Measurements from ENCODE around the gene C1orf94. TPM values are rescaled to one million over a fixed set of nuclear protein-coding genes. Genes with fewer than 3 reads are reported as not detected.
"Not testable (repeated sequence)": the region's sequence is repeated elsewhere in the genome, so short reads cannot be mapped to it uniquely, and the experiment has no call there.

C1orf94 gene
- total RNA-seq, 2 experiments from 2014 or later: not detected

GRCh38 chr1:34178072-34178471 is 1.4 kb downstream of the C1orf94 start:
- POLR2A ChIA-PET: no interaction called here

GRCh38 chr1:34183381-34183780 is 6.7 kb downstream of the C1orf94 start:
- H3K27ac Mint-ChIP-seq, POLR2A ChIA-PET: not testable (repeated sequence)

More at GRCh38 chr1:34178072-34178471, 1.4 kb downstream of the C1orf94 start:
- no peak for ATAC-seq (ENCODE audit: low read depth)
- Mint-ChIP-seq H3K9me3 (no peaks in the 10 kb centered on the region), H3K4me1 (no peaks in the 10 kb centered on the region), H3K27me3 (peaks cover 31% of the 10 kb centered on the region), H3K27ac (no peak overlapping the region), H3K36me3 (no peaks in the 10 kb centered on the region), H3K4me3 (no peak overlapping the region)
- no peak for DNase-seq

GRCh38 chr1:34186741-34187494 is 10.2 kb downstream of the C1orf94 start:
- H3K9me3 Mint-ChIP-seq: peaks cover 14% of the 10 kb centered on the region
- DNase-seq (no peak), ATAC-seq (ENCODE audit: low read depth) (no peak)
- POLR2A ChIA-PET: no interaction called here
- no peaks in the 10 kb centered on the region for H3K36me3 Mint-ChIP-seq
- H3K27me3 Mint-ChIP-seq: peaks cover 14% of the 10 kb centered on the region
- H3K4me1 Mint-ChIP-seq: no peaks in the 10 kb centered on the region
- no peak overlapping the region for H3K27ac Mint-ChIP-seq
- no peak overlapping the region for H3K4me3 Mint-ChIP-seq

More at GRCh38 chr1:34183381-34183780, 6.7 kb downstream of the C1orf94 start:
- not testable (repeated sequence) for H3K9me3 Mint-ChIP-seq; H3K4me1 Mint-ChIP-seq; H3K36me3 Mint-ChIP-seq; H3K4me3 Mint-ChIP-seq; ATAC-seq (ENCODE audit: low read depth); DNase-seq
- peaks cover 14% of the 10 kb centered on the region for H3K27me3 Mint-ChIP-seq

GRCh38 chr1:34188418-34188817 is 11.7 kb downstream of the C1orf94 start:
- H3K4me3 Mint-ChIP-seq: no peak overlapping the region
- DNase-seq (no peak), ATAC-seq (ENCODE audit: low read depth) (no peak)
- no peaks in the 10 kb centered on the region for H3K36me3 Mint-ChIP-seq
- POLR2A ChIA-PET: no interaction called here
- H3K27me3 Mint-ChIP-seq: peaks cover 14% of the 10 kb centered on the region
- H3K9me3 Mint-ChIP-seq: peaks cover 14% of the 10 kb centered on the region
- no peaks in the 10 kb centered on the region for H3K4me1 Mint-ChIP-seq
- H3K27ac Mint-ChIP-seq: no peak overlapping the region

- Mint-ChIP-seq H3K9me3 (peaks cover 12% of the 10 kb centered on the region), H3K27ac (no peak overlapping the region), H3K27me3 (peaks cover 10% of the 10 kb centered on the region), H3K36me3 (no peaks in the 10 kb centered on the region), H3K4me1 (no peaks in the 10 kb centered on the region), H3K4me3 (no peak overlapping the region)
- POLR2A ChIA-PET: no interaction called here
- no peak for DNase-seq
- ATAC-seq (ENCODE audit: low read depth): no peak
These were observed 12.3 kb downstream of the C1orf94 start for GRCh38 chr1:34188985-34189384.

GRCh38 chr1:34190692-34191091 is 14.0 kb downstream of the C1orf94 start:
- POLR2A ChIA-PET: no interaction called here
- Mint-ChIP-seq H3K9me3 (peaks cover 12% of the 10 kb centered on the region), H3K27ac (no peak overlapping the region), H3K27me3 (peaks cover 9% of the 10 kb centered on the region), H3K4me3 (no peak overlapping the region), H3K4me1 (no peaks in the 10 kb centered on the region), H3K36me3 (no peaks in the 10 kb centered on the region)
- DNase-seq (no peak), ATAC-seq (ENCODE audit: low read depth) (no peak)

- no peak for ATAC-seq (ENCODE audit: low read depth)
- Mint-ChIP-seq H3K27me3 (peaks cover 2% of the 10 kb centered on the region), H3K36me3 (no peaks in the 10 kb centered on the region), H3K9me3 (peaks cover 12% of the 10 kb centered on the region), H3K4me3 (no peak overlapping the region), H3K4me1 (no peaks in the 10 kb centered on the region), H3K27ac (no peak overlapping the region)
- DNase-seq: no peak
- POLR2A ChIA-PET: no interaction called here
These were observed 15.9 kb downstream of the C1orf94 start for GRCh38 chr1:34192621-34193020.

GRCh38 chr1:34199927-34200326 is 23.2 kb downstream of the C1orf94 start:
- Mint-ChIP-seq H3K27ac (no peak overlapping the region), H3K27me3 (peaks cover 1% of the 10 kb centered on the region), H3K4me1 (no peaks in the 10 kb centered on the region), H3K4me3 (no peak overlapping the region), H3K36me3 (no peaks in the 10 kb centered on the region), H3K9me3 (no peaks in the 10 kb centered on the region)
- DNase-seq (no peak), ATAC-seq (ENCODE audit: low read depth) (no peak)
- POLR2A ChIA-PET: no interaction called here

GRCh38 chr1:34212673-34213072 is 36.0 kb downstream of the C1orf94 start:
- H3K4me3 Mint-ChIP-seq: no peak overlapping the region
- H3K27ac Mint-ChIP-seq: no peak overlapping the region
- no peaks in the 10 kb centered on the region for H3K27me3 Mint-ChIP-seq
- DNase-seq (no peak), ATAC-seq (ENCODE audit: low read depth) (no peak)
- no peaks in the 10 kb centered on the region for H3K36me3 Mint-ChIP-seq
- POLR2A ChIA-PET: no interaction called here
- no peaks in the 10 kb centered on the region for H3K9me3 Mint-ChIP-seq
- H3K4me1 Mint-ChIP-seq: no peaks in the 10 kb centered on the region

- no peaks in the 10 kb centered on the region for H3K27me3 Mint-ChIP-seq
- no peak overlapping the region for H3K27ac Mint-ChIP-seq
- no peak for DNase-seq
- no peaks in the 10 kb centered on the region for H3K4me1 Mint-ChIP-seq
- no peak overlapping the region for H3K4me3 Mint-ChIP-seq
- POLR2A ChIA-PET: no interaction called here
- no peaks in the 10 kb centered on the region for H3K9me3 Mint-ChIP-seq
- no peak for ATAC-seq (ENCODE audit: low read depth)
- no peaks in the 10 kb centered on the region for H3K36me3 Mint-ChIP-seq
These were observed 37.2 kb downstream of the C1orf94 start for GRCh38 chr1:34213956-34214355.

GRCh38 chr1:34231441-34231840 is 54.7 kb downstream of the C1orf94 start:
- no peak overlapping the region for H3K4me3 Mint-ChIP-seq
- POLR2A ChIA-PET: no interaction called here
- ATAC-seq (ENCODE audit: low read depth) (no peak), DNase-seq (no peak)
- no peak overlapping the region for H3K27ac Mint-ChIP-seq
- peaks cover 3% of the 10 kb centered on the region for H3K27me3 Mint-ChIP-seq
- H3K9me3 Mint-ChIP-seq: no peaks in the 10 kb centered on the region
- H3K4me1 Mint-ChIP-seq: no peaks in the 10 kb centered on the region
- no peaks in the 10 kb centered on the region for H3K36me3 Mint-ChIP-seq

GRCh38 chr1:34235594-34235993 is 58.9 kb downstream of the C1orf94 start:
- H3K4me1 Mint-ChIP-seq: no peaks in the 10 kb centered on the region

GRCh38 chr1:34236089-34236488 is 59.4 kb downstream of the C1orf94 start:
- no peaks in the 10 kb centered on the region for H3K27me3 Mint-ChIP-seq
- H3K4me3 Mint-ChIP-seq: no peak overlapping the region

More at GRCh38 chr1:34235594-34235993, 58.9 kb downstream of the C1orf94 start:
- Mint-ChIP-seq H3K27me3 (no peaks in the 10 kb centered on the region), H3K4me3 (no peak overlapping the region), H3K36me3 (no peaks in the 10 kb centered on the region), H3K9me3 (peaks cover 3% of the 10 kb centered on the region), H3K27ac (no peak overlapping the region)
- no peak for DNase-seq
- POLR2A ChIA-PET: no interaction called here
- no peak for ATAC-seq (ENCODE audit: low read depth)

GRCh38 chr1:34237151-34237815 is 60.6 kb downstream of the C1orf94 start:
- H3K36me3 Mint-ChIP-seq: no peaks in the 10 kb centered on the region
- peaks cover 3% of the 10 kb centered on the region for H3K9me3 Mint-ChIP-seq
- POLR2A ChIA-PET: no interaction called here
- ATAC-seq (ENCODE audit: low read depth) (no peak), DNase-seq (no peak)
- H3K4me3 Mint-ChIP-seq: no peak overlapping the region
- H3K27me3 Mint-ChIP-seq: no peaks in the 10 kb centered on the region
- H3K4me1 Mint-ChIP-seq: no peaks in the 10 kb centered on the region
- H3K27ac Mint-ChIP-seq: no peak overlapping the region

More at GRCh38 chr1:34236089-34236488, 59.4 kb downstream of the C1orf94 start:
- Mint-ChIP-seq H3K36me3 (no peaks in the 10 kb centered on the region), H3K4me1 (no peaks in the 10 kb centered on the region), H3K9me3 (peaks cover 3% of the 10 kb centered on the region), H3K27ac (no peak overlapping the region)
- POLR2A ChIA-PET: no interaction called here
- DNase-seq: no peak
- ATAC-seq (ENCODE audit: low read depth): no peak
